ENCODE results near the gene FXYD1.
"Not testable (repeated sequence)": the region's sequence is repeated elsewhere in the genome, so short reads cannot be mapped to it uniquely, and the experiment has no call there.

The FXYD1 gene

GRCh38 chr19:35138305-35138892, at the start of gene FXYD1:
Gene FXYD1, plus strand, starts transcription at chr19:35138824. Its CDS starts 1,256 bp downstream, at chr19:35140080.
- no peak for DNase-seq

- DNase-seq, result no peak
These were observed 49.1 kb upstream of the FXYD1 start for GRCh38 chr19:35089554-35089953.

DNA sequence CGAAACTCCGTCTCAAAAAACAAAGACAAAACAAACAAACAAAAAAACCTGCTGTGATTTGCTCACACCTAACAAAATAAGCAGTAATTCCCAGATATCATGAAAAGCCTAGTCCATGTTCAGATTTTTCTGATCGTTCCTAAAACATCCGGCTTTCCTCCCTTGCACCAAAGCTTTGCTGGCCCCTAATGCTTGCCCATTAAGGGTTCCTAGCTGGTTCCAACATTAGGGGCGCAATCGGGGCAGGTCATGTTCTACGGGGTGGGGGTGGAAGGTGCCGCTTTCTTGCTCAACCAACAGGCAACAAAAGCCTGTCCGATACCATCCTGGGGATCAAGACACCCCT, 48.5 kb upstream of the FXYD1 start:
- DNase-seq, result no peak

DNA sequence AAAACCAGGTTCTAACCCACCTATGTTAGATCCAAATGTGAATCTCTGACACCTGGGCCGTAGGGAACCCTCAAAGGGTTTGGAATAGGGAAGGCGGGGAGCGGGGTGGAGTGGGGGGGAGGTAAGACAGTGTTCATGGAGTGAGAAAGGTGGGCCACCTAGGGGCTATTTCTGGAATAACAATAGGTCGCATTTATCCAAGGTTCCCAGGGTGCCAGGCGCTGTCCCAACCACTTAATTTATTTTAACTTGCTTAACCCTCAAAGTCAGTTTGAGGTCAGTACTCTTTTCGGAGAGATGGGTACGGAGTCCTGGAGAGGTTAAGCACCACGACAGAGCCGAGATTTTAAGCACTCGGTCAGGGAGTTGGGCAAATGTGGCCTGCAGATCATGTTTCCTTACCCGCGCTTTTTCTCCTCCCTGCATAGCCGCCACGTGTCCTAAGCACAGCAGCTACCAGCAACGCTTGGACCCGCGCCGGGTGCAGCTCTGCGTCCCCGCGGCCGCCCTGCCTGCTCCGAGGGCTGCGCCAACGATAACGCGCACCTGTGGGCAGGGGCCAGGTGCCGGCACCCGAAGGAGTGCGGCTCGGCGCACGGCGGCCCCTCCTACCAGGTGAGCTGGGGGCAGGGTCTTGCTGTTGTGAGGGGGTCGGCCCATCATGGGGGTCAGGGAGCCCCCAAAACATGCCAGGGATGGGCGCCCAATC, 48.0 kb upstream of the FXYD1 start:
- DNase-seq, result no peak

- DNase-seq, result no peak
These were observed 45.2 kb upstream of the FXYD1 start for GRCh38 chr19:35093430-35093829.

DNA sequence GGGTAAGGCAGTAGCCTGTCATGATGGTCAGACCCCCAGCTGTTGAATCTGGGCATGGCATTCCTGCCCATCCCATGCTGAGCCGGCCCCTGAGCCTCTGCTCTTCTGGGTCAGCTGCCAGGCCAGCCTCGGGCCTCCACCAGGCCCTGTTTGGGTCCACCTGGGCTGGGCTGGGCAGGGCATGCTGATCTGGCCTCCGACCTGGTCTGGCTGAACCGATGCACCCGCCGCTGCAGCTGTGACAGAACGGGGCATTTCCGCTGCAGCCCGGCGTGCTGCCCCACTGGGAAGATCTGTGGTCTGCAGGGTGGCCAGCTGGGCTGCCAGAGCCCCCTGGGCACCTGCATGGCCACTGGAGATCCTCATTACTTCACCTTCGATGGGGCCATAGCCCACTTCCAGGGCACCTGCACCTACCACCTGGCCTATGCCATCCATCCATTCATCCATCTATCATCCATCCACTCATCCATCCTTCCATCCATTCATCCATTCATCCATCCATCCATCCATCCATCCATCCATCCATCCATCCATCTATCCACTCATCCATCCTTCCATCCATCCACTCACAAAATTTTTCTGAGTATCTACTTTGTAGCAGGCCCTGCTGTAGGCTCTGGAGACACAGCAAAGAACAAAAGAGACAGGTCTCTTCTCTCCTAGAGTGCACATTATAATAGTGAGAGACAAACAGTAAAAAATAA, 44.5 kb upstream of the FXYD1 start:
- DNase-seq, result no peak

GRCh38 chr19:35094656-35095055, 44.0 kb upstream of the FXYD1 start:
- no peak for DNase-seq

GRCh38 chr19:35095667-35096368, 42.8 kb upstream of the FXYD1 start:
- DNase-seq, result no peak

GRCh38 chr19:35098413-35099049, 40.1 kb upstream of the FXYD1 start:
- no peak for DNase-seq

DNA sequence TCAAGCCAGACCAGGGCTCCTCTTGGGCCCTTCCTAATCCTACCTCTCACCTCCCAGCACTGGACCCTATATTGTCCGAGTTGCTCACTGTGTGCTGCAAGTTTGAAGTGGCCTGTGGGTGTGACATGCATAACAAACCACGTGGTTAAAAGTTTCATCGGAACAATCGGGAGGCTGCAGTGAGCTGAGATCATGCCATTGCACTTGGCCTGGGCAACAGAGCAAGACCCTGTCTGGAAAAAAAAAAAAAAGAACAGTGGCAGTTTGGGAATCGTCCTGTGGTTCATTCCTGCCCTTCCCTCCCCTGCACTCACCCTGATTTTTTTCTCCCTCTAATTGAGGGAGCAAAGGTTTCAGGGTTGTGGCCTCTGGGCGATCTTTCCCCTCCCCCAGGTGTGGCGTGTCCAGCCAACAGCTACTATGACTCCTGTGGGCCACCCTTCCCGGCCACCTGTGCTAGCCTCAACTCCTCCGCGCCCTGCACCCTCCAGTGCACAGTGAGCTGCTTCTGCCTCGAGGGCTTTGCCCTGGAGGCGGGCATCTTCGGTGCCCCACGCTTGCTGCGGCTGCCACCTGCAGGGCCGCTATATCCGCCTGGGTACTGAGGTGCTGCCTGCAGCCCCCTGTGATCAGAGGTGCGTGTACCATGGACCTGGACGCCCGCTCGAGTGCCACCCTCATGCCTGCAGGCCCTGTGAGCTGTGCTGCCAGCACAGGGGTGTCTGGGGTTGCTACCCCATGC, 39.3 kb upstream of the FXYD1 start:
- no peak for DNase-seq

- no peak for DNase-seq
These were observed 38.7 kb upstream of the FXYD1 start for GRCh38 chr19:35099897-35100275.

DNA sequence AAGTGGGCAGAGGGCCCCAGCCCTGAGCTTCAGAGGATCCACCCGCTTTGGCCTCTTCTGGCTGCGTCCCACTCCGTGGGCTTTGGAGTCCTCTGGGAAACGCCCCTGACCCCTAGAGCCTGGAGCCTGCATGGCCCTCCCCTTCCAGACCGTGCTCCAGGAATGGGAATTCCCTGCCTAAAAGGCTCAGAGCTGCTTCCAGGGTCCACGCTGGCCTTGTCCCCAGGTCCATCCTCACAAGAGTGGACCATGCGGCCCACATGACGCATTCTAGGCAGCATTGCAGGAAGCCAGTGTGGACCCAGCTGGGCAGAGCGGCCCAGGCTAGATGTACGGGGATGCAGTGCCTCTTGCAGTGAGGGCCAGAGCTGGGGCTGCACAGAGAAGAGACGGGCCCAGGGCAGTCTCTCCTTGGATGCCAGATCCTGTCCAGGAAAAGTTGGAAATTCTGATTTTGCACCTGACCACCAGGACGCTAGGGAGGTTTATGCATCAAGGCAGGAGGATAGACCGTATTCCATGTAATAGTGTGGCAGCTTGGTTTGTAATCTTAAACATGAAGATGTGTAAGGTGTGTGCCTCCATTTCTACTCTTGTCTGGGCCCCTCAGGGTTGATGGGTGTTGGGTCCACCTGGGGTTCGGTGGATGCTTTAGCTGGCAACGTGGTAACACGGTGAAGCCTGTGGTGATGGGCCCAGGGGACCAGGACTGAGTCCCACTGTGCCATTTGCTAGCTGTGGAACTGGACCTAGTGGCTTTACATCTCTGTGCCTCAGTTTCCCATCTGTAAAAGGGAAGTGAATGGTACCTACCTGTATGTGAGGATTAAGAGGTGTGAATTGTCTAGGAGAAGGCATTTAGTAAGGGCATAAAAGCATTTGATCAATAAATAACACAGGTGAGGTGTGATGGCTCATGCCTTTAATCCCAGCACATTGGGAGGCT, 37.8 kb upstream of the FXYD1 start:
- DNase-seq, result no peak

GRCh38 chr19:35101949-35102348, 36.7 kb upstream of the FXYD1 start:
- DNase-seq, result not testable (repeated sequence)

- DNase-seq, result not testable (repeated sequence)
These were observed 35.0 kb upstream of the FXYD1 start for GRCh38 chr19:35103614-35104013.

DNA sequence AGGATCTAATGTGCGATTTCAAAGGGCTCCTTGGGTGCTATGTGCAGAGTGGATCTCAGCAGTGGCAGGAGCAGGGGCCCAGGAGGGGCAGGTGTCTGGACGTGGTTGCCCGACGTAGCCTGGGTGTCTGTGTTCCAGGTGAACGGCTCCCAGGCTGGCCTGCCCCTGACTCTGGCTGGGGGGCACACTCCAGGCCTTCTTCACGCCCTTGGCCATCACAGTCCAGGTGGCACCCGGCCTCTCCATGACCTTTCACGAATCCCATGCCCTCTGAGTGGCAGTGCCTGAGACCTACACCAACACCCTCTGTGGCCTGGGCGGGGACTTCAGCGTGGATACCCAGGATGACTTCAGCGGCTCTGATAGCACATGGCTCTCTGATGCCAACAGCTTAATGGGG, 34.3 kb upstream of the FXYD1 start:
- no peak for DNase-seq

- DNase-seq, result no peak
These were observed 33.6 kb upstream of the FXYD1 start for GRCh38 chr19:35105047-35105410.

DNA sequence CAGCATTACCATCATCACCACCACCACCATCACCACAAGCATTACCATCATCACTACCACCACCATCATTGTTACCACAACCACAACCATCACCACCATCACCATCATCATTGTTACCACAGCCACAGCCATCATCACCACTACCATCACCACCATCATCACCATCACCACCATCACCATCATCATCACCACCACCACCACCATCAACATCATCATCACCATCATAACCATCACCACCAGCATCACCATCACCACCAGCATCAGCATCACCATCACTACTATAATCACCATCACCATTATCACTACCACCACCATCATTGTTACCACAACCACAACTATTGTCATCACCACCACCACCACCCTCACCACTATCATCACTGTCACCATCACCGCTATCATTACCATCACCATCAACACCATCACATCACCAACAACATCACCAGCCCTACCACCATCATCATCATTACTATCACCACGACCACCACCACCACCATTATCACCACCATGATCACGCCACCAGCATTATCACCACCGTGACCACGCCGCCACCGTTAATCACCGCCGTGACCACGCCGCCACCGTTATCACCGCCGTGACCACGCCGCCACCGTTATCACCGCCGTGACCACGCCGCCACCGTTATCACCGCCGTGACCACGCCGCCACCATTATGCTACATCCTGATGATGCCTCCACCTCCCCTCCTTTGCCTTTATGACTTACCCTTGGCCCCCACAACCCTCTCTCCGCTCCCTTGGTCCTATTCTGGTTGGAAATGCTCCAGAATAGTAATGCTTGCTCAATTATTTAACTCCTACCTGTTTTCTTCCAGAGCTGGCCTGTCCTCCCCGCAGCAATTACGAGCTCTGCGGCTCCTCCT, 33.0 kb upstream of the FXYD1 start:
- no peak for DNase-seq

DNA sequence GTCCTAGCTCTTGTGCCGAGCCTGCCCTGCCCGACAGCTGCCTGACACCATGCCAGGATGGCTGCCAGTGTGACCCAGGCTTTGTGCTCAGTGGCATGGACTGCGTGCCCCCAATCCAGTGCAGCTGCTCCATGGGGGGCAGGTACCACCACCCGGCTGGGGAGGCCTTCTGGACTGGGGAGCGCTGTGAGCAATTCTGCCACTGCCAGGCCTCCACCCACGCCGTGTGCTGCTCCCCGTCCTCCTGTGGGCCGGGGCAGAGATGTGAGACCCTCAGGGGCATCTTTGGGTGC, 32.4 kb upstream of the FXYD1 start:
- no peak for DNase-seq

DNA sequence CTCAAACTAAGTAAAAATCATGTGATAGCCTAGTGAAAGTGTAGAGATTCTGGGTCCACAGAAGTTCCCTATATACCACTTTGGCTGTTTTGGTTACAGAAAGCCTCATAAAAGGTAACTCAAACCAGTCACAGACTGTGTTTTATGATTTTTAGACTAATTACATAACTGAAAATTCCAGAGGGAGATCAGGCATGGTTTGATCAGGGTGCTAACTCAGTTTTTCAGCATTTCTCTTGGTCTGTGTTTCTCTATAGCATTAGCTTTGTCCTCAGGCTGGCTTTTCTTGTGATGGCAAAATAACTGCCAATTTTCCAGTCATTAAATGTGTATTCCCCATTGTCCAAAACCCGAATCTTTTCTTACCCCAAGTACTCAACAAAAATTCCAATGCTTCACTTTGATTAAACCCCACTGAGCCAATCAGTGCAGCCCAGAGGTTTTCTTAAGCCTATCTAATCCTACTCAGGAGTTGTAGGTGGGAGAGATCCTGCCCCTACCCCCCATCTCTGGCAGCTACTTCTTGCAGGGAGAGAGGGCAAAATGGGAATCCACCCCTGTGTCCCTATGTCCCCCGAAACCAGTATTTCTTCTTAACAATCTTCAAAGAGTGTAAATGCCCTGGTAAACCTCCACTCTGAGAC, 31.6 kb upstream of the FXYD1 start:
- DNase-seq, result no peak

DNA sequence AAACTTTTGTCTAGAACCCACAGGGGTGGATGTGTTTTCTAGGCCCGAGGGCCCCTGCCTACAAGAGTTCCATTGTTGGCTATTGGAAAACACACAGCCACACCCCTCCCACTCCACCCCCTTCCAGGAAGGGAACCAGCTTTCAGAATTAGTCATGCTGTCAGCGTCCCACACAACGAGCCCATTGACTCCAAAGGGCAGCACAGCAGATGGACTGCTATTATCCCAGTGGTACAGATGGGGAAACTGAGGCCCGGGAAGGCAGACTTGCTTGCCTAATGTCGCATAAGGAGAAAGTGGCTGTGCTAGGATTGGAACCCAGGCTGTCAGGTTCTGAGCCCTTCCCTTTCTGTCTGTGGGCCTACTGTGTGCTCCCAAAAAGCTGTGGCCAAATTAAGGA, 31.1 kb upstream of the FXYD1 start:
- DNase-seq, result no peak

All from GDM1 (cell line).